Neural cell (in vitro differentiated cells): ENCODE results near the gene CADM1. TPM values are rescaled to one million over a fixed set of nuclear protein-coding genes. Genes with fewer than 3 reads are reported as not detected.

Experiments used
- polyA plus RNA-seq: library from polyadenylated mRNA; depleted of rRNA; stranded (reverse); fragments of >200 nt; gene quantifications from 2 replicates; pipeline ENCODE4 v1.2.3, GENCODE V29; 2014
- small RNA-seq, 3 experiments: library from RNA; depleted of rRNA; stranded (forward); fragments of <200 nt; gene quantifications; one replicate each; pipeline ENCODE3, GENCODE V24; 2012

Gene CADM1
- polyA plus RNA-seq, 1 donor from 2014 or later, result 92.1 TPM

Small RNA genes within 50 kb of the gene (small RNA-seq; reads per million reads assigned to genes)
- 0 reads per million in 3 experiments for gene RF01293
